ENCODE results near the gene LAPTM4A.

- TF ChIP-seq TAF1 (IDR thresholded peaks at IDR 0.05; ENCODE audit: borderline replicate concordance, insufficient read depth, low read length): no peak
- no peak for TF ChIP-seq SIN3A (IDR thresholded peaks at IDR 0.05; ENCODE audit: borderline replicate concordance, insufficient read depth, low read length)
- TF ChIP-seq, protein P1, sequence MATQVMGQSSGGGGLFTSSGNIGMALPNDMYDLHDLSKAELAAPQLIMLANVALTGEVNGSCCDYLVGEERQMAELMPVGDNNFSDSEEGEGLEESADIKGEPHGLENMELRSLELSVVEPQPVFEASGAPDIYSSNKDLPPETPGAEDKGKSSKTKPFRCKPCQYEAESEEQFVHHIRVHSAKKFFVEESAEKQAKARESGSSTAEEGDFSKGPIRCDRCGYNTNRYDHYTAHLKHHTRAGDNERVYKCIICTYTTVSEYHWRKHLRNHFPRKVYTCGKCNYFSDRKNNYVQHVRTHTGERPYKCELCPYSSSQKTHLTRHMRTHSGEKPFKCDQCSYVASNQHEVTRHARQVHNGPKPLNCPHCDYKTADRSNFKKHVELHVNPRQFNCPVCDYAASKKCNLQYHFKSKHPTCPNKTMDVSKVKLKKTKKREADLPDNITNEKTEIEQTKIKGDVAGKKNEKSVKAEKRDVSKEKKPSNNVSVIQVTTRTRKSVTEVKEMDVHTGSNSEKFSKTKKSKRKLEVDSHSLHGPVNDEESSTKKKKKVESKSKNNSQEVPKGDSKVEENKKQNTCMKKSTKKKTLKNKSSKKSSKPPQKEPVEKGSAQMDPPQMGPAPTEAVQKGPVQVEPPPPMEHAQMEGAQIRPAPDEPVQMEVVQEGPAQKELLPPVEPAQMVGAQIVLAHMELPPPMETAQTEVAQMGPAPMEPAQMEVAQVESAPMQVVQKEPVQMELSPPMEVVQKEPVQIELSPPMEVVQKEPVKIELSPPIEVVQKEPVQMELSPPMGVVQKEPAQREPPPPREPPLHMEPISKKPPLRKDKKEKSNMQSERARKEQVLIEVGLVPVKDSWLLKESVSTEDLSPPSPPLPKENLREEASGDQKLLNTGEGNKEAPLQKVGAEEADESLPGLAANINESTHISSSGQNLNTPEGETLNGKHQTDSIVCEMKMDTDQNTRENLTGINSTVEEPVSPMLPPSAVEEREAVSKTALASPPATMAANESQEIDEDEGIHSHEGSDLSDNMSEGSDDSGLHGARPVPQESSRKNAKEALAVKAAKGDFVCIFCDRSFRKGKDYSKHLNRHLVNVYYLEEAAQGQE (IDR thresholded peaks at IDR 0.05; ENCODE audit: insufficient read depth in 1 of 2, low read depth in 2 of 2, low read length in 2 of 2): no peak
- no peak for TF ChIP-seq POLR2AphosphoS5 (IDR thresholded peaks at IDR 0.05; ENCODE audit: low read depth, low read length)
- no peak for TF ChIP-seq FOXP2 (optimal IDR thresholded peaks at IDR 0.05; ENCODE audit: borderline replicate concordance, extremely low read depth, extremely low read length, insufficient read depth)
These were observed 38.9 kb downstream of the LAPTM4A start, which contains the start of gene MATN3 for GRCh38 chr2:20012282-20013125.
